Stimulated activated CD4-positive, alpha-beta T cell treated with anti-CD3 and anti-CD28 coated beads, Interleukin-1b, Interleukin-23, amount 100 ng/mL, for 24 hours (primary cell): ENCODE results near the gene CHD2.

Experiments
- DNase-seq, 4 experiments: peaks; one replicate each; pipeline ENCODE4 v3.0.0-alpha.2; 2020; ENCODE audit warnings: low read depth in 4 of 4, low spot score in 1 of 4

The CHD2 gene

DNA sequence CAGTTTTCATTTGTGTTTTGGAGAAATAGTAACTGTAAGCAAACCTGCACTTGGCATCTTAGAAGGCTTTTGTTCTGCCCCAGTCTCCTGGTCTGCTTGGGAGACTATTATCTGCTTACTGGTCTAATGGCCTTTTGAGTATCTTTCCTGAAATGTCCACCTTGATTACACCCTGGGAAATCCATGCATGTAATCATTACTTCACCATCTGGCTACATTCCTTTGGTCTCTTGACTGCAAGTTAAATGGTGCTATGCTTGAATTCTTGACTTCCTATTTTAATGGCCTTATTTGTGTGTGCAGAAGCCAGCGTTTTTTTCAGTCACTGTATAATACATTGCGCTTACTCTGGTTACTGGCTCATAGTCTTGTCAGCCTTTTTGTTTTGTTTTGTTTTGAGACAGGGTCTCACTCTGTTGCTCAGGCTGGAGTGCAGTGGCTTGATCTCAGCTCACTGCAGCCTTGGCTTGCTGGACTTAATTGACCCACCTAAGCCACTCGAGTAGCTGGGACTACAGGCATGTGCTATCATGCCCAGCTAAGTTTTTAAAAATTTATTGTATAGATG is 30.0 kb downstream of the CHD2 start:
- no peak for DNase-seq

DNA sequence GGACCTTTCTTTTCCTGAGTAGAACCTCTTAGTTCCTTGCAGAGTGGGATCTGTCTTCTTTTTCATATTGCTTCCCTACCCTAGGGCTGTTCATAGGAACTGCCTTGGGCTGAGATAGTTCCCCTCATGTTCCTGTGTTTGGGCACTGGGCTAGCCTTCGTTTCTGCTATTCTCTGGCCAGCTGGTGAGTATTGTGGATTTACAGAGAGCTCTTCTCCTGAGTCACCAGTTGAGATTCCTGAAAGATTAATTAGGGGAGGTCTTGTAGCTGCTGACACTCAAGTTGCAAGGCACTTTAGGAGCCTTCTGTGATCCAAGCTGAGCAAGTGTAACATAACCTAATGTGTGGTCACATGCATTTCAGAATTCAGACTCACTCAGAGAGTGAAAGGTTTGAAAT is 30.7 kb downstream of the CHD2 start:
- no peak for DNase-seq

DNA sequence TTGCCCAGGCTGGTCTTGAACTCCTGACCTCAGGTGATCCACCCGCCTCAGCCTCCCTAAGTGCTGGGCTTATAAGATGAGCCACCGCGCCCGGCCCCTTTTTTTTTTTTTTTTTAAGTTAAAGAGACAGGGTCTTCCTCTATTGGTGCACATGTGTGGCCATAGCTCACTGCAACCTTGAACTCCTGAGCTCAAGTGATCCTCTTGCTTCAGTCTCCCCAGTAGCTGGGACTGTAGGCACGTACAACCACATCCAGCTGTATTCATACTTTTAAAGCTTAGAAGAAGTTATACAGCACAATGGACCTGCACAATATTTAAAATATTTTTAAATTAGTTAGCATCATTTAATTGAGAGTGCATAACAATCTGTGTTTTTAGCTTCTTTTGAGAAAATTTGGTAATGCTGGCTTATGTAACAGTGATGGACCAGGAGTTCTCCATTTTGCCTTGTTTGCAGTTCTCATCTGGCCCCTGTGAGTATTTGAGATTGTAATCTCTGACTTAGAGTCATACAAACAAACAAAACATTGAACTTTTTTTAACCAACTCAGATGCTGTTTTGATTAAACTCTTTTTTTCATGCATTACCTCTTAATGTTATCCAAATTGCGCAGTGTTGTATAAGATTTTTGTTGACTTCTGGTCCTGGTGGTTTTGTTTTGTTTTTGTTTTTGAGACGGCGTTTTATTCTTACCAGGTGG is 33.0 kb downstream of the CHD2 start:
- DNase-seq, result no peak

DNA sequence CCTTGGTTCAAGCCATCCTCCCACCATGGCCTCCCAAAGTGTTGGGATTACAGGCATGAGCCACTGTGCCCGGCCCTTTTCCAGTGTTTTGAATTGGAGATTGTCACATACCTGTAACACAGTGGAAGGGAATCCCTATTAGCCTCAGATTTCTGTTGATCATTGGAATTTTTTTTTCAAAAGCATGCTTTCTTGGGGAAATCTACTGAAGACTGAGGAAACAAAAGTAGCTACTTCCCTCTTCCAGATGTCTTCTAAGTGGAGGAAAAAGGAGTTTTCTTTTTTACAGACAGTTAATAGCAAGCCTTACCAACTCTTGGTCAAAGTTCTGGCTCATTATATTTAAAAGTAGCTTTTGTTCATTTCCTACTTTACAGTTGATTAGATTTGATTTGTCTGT is 33.7 kb downstream of the CHD2 start:
- no peak for DNase-seq

DNA sequence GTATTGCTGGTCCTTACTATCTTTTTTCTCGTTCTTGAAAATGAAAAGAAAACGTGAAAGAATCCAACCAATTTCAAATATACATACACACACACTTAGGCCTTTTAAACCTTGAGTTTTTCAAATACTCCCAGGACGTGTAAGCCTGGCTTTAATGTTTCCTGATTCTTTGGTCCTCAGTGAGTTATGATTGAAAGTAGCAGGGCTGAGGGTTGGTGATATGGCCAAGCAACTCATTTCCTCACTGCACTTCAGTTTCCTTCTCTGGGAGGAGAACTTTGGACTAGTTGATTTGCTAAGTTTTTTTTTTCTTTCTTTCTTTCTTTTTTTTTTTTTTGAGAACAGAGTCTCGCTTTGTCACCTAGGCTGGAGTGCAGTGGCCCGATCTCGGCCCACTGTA is 34.6 kb downstream of the CHD2 start:
- DNase-seq, result no peak

DNA sequence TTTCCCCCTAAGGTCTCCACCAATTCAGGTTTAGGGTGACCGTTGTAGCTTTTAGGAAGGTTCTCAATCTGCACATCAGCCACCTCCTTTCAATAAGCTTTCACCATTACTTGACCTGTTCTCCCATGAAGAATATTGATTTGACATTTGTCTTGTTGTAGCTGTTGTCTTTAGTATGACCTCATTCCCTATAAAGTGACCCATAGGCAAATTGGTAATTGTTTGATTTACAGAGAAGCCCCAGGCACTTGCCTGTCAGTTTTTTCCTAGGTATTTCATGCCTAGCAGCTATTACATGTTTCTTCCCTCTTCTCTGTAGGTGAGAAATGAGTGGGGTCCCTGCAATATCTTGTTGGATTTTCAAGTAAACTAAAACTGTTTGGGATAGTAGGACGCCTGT is 36.0 kb downstream of the CHD2 start:
- no peak for DNase-seq

DNA sequence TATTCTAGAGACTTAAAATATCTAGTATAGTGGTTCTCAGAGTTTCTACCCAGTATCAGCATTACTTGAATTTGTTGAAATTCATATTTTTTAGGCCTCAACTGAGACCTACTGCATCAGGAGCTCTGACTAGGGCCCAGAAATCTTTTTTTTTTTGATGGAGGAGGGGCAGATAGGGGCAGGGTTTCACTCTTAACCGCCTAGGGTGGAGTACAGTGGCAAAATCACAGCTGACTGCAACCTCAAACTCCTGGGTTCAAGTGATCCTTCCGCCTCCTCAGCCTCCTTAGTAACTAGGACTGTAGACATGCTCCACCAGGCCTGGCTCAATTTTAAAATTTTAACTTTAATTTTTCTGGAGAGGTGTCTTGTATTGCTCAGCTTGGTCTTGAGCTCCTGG is 36.6 kb downstream of the CHD2 start:
- no peak for DNase-seq

DNA sequence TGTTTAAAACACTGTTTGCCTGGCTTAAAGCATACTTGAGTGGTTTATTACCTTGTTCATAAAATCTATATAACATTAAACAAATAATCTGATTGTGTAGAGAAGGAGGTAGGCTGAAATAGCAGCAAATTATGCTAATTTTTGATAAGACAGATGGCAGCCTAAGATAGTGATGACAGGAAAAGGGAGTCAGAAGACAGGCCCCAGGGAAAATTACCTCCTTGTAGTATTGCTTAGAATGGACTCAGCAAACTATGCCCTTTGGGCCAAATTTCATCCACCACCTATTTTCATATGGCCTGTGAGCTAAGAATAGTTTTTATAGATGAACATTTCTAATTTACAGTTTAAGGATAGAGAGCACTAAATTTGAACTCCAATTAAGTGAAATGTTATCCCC is 37.8 kb downstream of the CHD2 start:
- DNase-seq, result no peak

DNA sequence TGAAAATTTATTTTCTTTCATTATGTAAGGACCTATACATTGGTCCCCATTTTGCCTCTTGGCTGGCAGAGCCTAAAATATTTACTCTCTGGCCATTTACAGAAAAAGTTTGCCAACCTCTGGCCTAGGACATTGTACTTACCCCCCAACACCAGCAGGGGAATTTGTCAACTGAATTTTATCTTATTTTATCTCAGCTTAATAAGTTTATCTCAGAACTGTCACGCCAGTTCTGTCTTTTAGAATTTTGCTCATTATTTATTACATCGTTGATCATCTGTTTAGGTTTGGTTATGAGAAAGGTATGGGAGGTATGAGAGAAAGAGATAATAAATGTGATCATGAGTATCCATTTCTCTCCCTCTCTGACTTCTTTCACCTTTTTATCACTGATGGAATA is 38.3 kb downstream of the CHD2 start:
- no peak for DNase-seq

DNA sequence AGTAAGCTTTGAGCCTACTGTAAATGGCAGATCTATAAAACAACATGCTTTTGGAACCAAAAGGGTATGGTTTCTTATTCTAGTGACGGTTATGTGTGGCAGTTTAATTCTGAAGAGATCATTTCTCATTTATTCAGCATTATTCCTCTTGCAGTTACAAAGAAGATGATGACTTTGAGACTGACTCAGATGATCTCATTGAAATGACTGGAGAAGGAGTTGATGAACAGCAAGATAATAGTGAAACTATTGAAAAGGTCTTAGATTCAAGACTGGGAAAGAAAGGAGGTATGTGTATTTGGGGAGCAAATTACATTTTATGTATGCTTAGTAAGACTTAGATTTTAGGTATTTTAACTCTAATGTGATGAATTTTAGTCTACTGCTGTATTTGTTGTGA is 41.5 kb downstream of the CHD2 start:
- no peak for DNase-seq

DNA sequence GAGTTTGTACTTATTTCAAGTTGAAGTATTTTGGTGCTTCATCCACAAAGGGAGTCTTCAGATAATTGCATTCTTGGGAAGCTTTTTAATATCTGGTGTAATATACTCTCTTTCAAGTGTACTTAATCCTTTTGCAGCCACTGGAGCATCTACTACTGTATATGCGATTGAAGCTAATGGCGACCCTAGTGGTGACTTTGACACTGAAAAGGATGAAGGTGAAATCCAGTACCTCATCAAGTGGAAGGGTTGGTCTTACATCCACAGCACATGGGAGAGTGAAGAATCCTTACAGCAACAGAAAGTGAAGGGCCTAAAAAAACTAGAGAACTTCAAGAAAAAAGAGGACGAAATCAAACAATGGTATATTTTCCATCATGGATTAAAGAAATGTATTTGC is 42.6 kb downstream of the CHD2 start:
- no peak for DNase-seq

DNA sequence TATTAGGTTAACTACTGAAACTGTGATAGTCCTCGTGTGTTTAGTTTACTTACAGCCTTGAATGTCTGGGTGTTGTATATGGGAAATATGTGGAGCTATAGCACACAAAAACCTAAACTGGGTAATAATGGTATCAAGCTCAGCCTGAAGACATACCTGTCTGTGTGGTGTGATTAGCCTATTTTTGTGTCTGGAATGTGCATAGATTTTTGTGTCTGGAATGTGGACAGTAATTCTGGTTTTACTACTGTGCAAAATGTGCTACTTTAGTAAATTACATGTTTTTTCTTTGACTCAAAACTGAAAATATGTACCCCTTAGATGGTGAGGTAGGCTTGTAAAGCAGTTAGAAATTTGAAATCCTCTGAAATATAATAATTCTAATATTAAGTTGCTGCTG is 43.5 kb downstream of the CHD2 start:
- no peak for DNase-seq

DNA sequence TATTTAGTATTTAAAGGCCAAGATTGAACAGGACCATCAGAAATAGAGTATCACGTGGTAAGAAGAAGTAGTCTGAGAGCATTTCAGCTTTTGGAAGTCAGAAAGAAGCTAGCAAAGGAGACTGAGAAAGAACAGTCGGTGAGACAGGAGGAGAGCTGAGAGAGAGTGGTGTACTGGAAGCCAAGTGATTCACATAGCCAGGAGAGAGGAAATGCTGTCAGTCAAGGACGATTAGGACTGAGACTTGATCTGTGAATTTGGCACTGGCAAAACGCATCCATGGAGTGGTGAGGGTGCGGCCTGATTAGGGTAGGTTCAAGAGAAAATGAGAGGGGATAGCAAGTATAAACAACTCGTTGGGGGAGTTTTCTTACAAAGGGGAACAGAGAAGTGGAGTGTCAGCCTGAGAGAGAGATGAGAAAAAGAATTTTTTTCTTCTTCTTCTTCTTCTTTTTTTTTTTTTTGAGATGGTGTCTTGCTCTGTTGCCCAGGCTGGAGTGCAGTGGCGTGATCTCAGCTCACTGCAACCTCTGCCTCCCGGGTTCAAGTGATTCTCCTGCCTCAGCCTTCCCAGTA is 44.9 kb downstream of the CHD2 start:
- no peak for DNase-seq

DNA sequence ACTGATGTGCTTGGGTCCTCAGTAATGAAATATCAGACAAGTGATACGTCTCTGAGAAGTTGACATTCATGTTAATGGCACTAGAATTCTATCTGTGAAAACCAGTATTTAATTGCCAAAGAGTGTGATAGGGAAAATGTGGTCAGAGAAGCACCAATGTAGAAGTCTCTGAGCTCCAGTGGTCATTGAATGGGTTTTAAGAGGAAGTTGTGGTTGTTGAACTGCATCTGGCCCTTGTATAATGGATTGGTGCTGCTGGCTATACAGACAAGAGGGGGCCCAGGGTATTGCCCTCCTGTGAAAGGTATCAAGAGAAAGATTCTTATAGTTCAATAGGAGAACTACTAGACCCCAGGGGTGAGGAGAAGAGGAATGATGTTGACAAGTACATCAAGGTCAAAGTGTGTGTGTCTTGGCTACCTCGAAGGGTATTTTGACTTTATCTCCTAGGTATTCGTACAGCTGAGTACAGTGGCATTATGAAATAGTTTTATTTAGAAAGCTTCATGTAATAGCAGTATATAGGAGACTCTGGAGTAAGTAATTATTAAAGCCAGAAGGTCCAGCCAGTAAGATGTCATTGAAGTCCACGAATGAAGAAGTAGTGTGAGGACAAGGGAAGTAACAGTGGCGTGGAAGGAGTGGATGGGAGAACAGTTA is 47.1 kb downstream of the CHD2 start:
- DNase-seq, result no peak

DNA sequence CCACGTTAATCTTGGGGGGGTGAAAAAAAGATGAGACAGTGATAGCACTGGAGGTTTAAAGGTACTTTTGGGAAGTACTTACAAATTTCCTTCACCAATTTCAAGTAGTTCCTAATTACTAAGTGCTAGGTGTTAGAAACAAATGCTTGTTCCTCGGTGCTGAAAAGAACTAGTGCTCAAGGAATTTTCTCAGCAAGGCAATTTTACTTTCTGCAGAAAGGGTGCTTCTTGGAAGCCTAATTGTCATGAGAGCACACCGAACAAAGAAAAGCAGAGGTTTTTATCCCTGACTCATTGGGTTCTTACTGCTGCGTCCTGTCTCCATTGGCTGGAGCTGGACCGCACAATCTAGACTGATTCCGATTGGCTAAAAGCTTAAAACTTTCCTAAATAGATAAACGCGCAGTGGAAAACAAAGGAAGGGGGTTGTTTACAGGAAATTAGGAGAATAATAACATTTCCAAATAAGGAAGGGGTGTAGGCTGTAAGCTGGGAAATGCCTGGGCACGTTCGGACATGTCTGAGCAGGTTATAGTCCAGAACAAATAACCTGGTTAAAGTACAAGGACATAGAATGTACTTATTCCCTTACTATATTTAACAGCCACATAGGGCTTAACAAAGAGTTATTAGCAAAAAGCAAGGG is 49.6 kb downstream of the CHD2 start:
- DNase-seq, result no peak

DNA sequence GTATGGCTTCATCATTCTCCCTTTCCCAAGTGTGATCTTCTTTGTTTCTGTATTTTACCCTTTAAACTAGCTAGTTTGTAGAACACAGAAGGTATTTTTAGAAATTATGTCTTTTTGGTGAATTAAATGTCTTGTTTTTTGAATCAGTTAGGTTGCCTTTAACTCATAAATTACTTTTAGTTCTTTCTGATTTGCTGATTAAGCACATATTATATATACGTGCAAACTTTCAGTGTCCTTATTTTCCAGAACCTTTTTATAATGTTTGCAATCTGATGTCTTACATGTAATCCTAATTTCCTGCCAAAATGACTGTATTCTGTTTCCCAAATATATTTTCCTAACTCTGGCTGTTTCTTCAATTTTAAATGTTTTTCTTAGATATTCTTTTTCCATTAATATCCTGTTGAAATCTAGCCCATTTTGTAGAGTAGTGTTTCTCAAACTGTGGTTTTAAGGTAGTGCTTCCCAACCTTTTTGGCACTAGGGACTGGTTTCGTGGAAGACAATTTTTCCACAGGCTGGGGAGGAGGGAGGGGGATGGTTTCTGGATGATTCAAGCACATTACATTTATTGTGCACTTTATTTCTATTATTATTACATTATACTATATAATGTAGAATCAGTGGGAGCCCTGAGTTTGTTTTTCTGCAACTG is 51.8 kb downstream of the CHD2 start:
- DNase-seq, result no peak

DNA sequence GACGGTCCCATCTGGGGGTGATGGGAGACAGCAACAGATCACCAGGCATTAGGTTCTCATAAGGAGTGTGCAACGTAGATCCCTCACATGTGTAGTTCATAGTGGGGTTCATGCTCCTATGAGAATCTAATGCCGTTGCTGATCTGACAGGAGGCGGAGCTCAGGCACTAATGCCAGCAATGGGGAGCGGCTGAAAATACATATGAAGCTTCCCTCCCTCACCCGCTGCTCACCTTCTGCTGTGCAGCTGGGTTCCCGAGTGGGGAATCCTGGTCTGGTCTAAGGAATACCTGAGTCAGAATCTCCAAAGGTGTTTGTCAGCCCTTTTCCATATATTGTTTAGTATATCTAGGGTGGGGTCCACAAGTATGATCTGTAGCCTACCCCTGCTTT is 52.3 kb downstream of the CHD2 start:
- DNase-seq, result no peak

DNA sequence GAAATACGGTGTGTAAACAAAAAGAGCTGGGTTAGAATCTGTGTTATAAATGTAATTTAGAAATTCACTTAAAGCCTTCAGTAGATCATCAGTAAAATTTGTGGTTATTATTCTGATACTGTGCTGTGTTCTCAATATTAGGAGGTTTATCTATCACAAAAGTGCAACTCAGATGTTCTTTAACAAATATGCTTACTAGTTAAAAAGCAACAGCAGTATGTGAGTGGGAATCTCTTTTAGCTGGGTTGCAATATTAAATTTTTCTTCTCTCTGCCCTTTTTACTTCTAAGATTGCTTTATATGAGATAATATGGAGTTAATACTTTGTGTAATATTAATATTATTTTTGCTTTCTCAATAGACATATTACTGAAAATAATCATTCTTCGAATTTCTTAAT is 53.4 kb downstream of the CHD2 start:
- DNase-seq, result no peak

DNA sequence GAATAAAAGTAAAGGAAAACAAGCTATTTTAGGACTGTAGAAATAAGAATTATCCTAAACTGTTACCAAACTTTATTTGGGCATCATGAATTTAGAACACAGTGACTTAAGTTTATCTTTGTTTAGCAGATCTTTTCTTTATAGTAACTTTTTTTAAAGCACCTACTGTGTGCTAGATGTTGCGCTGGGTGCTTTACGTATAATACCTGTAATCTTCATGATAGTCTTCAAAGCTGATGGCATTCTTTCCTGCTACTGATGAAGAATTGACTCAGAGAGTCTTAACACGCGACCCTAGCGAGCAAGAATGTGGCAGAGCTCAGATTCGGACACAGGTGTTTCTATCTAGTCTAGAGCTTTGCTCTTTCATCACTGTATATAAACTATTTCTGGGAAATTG is 53.9 kb downstream of the CHD2 start:
- DNase-seq, result no peak

DNA sequence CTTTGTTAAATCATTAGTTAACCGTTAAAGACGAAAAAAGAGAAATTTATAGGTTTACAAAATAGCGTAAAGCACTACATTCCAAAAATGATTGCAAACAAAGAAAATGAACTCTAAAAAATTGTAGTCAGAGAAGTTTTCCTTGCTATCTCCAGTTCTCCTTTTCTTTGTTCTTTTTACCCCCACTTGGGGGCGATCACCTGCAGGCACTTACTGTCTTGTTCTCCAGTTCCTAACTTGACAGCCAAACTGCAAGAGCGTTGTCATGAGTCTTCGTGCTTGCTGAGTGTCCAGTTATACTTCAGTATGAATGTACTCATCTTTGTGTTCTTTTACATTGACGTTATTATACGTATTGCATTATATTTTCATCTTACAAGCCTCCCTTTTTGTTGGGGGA is 54.5 kb downstream of the CHD2 start:
- no peak for DNase-seq

DNA sequence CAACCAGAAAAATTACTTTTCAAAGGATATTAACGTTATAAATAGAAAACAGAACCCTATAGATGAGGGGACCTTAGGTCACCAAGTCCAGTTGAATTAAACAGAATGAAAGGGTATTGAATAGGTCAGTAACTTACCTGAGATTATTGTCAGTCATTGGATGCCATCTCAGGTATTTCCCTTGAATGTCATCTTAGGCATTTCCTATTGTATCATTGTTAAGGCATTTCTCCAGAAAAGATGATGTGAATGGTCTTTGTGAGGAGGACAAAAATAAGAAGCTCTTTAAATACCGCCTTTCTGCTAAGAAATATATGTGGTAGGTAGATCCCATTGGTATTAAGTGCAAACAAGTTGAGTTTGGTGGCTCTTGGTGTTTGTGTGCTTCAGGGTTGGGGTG is 55.6 kb downstream of the CHD2 start:
- DNase-seq, result no peak

DNA sequence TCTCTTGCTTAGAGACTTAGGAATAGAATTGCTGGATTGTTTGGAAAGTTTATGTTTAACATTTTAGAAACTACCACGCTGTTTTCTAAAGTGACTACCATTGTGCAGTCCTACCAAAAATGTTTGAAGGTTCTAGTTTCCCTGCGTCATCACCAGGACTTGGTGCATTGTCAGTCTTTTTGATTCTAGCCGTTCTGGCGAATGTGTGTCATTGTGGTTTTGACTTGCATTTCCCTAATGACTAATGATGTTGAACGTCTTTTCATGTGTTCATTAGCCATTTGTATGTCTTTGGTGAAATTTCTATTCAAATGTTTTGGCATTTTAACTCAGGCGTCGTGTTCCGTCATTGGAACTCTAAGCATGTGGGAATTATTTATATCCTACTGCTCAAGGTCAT is 58.0 kb downstream of the CHD2 start:
- DNase-seq, result peak in 3 of 4 experiments; percentile 8 to 45 (median 36)
